ENCODE results near the gene DSC3. TPM values are rescaled to one million over a fixed set of nuclear protein-coding genes. Genes with fewer than 3 reads are reported as not detected.

DSC3 gene
- total and polyA plus RNA-seq, 9 of the 15 experiments (the other 6 are each of a cell fraction or from before 2014, with no cell fraction given): 0.01 to 0.40 (median 0.07) TPM

DNA sequence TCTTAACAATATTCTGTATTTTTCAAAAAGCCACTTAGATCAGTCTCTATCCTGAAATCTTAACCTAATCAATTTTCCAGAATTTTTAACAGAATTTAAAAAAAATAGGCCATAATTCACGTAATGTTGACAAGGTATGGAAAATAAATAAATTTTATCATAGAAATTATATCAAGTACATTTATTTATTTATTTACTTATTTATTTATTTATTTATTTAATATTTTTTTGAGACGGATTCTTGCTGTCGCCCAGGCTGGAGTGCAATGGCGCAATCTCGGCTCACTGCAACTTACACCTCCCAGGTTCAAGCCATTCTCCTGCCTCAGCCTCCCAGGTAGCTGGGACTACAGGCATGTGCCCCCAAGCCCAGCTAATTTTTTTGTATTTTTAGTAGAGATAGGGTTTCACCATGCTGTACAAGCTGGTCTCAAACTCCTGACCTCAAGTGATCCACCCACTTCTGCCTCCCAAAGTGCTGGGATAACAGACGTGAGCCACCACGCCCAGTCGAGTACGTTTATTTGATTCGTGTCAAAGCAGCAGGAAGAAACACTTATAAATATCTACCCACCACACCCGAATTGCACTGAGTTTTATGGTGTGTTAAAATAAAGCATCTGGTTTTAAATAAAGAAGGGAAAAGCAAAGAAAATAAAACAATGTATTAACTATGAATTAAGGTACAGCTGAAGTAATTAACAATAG, 60.1 kb downstream of the DSC3 start:
- H3K27ac ChIP-seq (ENCODE audit: extremely low read depth, low read depth, low read length): no peak overlapping the region
- H3K9ac ChIP-seq (ENCODE audit: insufficient read depth in 1 of 2, low read depth in 2 of 2, low read length in 2 of 2): no peak overlapping the region
- H3K79me2 ChIP-seq (ENCODE audit: control insufficient read depth, insufficient read depth, low read length): no peaks in the 10 kb centered on the region
- H3K4me1 ChIP-seq (replicated peaks in 1 of 2; ENCODE audit: control insufficient read depth in 2 of 2, insufficient read depth in 2 of 2, low read length in 2 of 2): no peaks in the 10 kb centered on the region; a peak in 1 of 5 replicates
- H2AFZ ChIP-seq (ENCODE audit: low read depth, low read length): no peak overlapping the region
- no peak for DNase-seq (ENCODE audit: extremely low read depth in 1 of 4, low spot score in 3 of 4)
- no peak for ATAC-seq
- no peak overlapping the region for H3K4me3 ChIP-seq
- no peaks in the 10 kb centered on the region for H3K36me3 ChIP-seq (ENCODE audit: control insufficient read depth, insufficient read depth, low read length)
- no peaks in the 10 kb centered on the region for H4K20me1 ChIP-seq (replicated peaks; ENCODE audit: control insufficient read depth, insufficient read depth, low read length)
- ChIA-PET CTCF (ENCODE audit: low intra/inter-chr PET ratio) (no interaction called here), POLR2A (no interaction called here)
- intact Hi-C loops (cut with micrococcal nuclease): no loop called here
- in situ Hi-C loops (cut with MboI): no loop called here
- H3K27me3 ChIP-seq (ENCODE audit: control insufficient read depth in 2 of 2, insufficient read depth in 2 of 2, low read length in 2 of 2): no peaks in the 10 kb centered on the region
- H3K9me1 ChIP-seq (ENCODE audit: control insufficient read depth, insufficient read depth, low read length): no peaks in the 10 kb centered on the region
- H3K9me3 ChIP-seq (replicated peaks; ENCODE audit: control insufficient read depth, insufficient read depth, low read depth, low read length): no peaks in the 10 kb centered on the region
- no peak overlapping the region for H3K4me2 ChIP-seq (ENCODE audit: insufficient read depth, low read length)
- no peak for FAIRE-seq
- no TSS peak for BruUV-seq (replicated peaks)
- TF ChIP-seq SIX5 (IDR thresholded peaks at IDR 0.05; ENCODE audit: borderline replicate concordance in 1 of 2, insufficient read depth in 1 of 2, low read depth in 1 of 2, low read length in 2 of 2) (no peak), ZC3H8 (IDR thresholded peaks at IDR 0.05) (no peak), MAFF (IDR thresholded peaks at IDR 0.05; ENCODE audit: low read length) (no peak), SMAD3 (CRISPR knock-in tag; conservative IDR thresholded peaks at IDR 0.05) (no peak)
- TF ChIP-seq, protein P1, sequence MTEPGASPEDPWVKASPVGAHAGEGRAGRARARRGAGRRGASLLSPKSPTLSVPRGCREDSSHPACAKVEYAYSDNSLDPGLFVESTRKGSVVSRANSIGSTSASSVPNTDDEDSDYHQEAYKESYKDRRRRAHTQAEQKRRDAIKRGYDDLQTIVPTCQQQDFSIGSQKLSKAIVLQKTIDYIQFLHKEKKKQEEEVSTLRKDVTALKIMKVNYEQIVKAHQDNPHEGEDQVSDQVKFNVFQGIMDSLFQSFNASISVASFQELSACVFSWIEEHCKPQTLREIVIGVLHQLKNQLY (CRISPR knock-in tag; conservative IDR thresholded peaks at IDR 0.05): no peak
- TF ChIP-seq, protein P2, sequence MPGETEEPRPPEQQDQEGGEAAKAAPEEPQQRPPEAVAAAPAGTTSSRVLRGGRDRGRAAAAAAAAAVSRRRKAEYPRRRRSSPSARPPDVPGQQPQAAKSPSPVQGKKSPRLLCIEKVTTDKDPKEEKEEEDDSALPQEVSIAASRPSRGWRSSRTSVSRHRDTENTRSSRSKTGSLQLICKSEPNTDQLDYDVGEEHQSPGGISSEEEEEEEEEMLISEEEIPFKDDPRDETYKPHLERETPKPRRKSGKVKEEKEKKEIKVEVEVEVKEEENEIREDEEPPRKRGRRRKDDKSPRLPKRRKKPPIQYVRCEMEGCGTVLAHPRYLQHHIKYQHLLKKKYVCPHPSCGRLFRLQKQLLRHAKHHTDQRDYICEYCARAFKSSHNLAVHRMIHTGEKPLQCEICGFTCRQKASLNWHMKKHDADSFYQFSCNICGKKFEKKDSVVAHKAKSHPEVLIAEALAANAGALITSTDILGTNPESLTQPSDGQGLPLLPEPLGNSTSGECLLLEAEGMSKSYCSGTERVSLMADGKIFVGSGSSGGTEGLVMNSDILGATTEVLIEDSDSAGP (CRISPR knock-in tag; IDR thresholded peaks at IDR 0.05): no peak
- TF ChIP-seq, protein P3, sequence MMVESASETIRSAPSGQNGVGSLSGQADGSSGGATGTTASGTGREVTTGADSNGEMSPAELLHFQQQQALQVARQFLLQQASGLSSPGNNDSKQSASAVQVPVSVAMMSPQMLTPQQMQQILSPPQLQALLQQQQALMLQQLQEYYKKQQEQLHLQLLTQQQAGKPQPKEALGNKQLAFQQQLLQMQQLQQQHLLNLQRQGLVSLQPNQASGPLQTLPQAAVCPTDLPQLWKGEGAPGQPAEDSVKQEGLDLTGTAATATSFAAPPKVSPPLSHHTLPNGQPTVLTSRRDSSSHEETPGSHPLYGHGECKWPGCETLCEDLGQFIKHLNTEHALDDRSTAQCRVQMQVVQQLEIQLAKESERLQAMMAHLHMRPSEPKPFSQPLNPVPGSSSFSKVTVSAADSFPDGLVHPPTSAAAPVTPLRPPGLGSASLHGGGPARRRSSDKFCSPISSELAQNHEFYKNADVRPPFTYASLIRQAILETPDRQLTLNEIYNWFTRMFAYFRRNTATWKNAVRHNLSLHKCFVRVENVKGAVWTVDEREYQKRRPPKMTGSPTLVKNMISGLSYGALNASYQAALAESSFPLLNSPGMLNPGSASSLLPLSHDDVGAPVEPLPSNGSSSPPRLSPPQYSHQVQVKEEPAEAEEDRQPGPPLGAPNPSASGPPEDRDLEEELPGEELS (CRISPR knock-in tag; IDR thresholded peaks at IDR 0.05; ENCODE audit: borderline replicate concordance): no peak
- 31% methylated on average over 11 of the region's 11 CpGs for WGBS (ENCODE audit: insufficient coverage, low coverage, missing lambda C conversion rate)
